Mononuclear cell (primary cell): Measurements from ENCODE around the gene ZEB2. TPM values are rescaled to one million over a fixed set of nuclear protein-coding genes. Genes with fewer than 3 reads are reported as not detected.

Experiments used
- H3K27me3 ChIP-seq: 2 replicates; pipeline ENCODE4 v1.6.0; 2011; ENCODE audit warnings: low read length, control low read depth; ENCODE audit not compliant: insufficient read depth
- H3K4me1 ChIP-seq: 2 replicates; pipeline ENCODE4 v1.5.1; 2011; ENCODE audit warnings: mild to moderate bottlenecking, low read length, control low read depth; ENCODE audit not compliant: insufficient read depth
- H3K4me3 ChIP-seq: 2 replicates; pipeline ENCODE4 v1.5.1; 2011; ENCODE audit warnings: mild to moderate bottlenecking, low read length, moderate library complexity
- H3K9me3 ChIP-seq: 2 replicates; pipeline ENCODE4 v1.5.1; 2011; ENCODE audit warnings: low read depth, mild to moderate bottlenecking, control low read depth, low read length
- total RNA-seq: library from RNA; depleted of rRNA; stranded (reverse); fragments of >200 nt; gene quantifications from one replicate; pipeline ENCODE4 v1.2.3, GENCODE V29; 2012

Gene ZEB2
- total RNA-seq, 1 donor: 511 TPM

DNA sequence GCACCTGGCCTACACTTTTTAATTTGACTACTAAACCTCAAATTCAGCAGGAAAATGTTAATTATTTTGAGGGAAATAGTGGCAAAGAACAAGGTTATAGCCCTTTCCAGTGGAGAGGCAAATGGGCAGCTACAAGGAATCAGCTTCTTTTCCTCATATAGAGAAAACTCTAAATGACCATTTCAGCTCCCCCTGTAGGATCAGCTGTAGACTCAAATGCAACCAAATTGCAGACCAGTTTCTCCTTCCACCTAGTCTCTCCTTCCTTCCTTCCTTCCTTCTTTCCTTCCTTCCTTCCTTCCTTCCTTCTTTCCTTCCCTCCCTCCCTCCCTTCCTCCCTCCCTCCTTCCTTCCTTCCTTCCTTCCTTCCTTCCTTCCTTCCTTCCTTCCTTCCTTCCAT, 158.2 kb downstream of the ZEB2 start:
- H3K27me3 ChIP-seq: no peaks in the 10 kb centered on the region
- no peaks in the 10 kb centered on the region for H3K9me3 ChIP-seq
- H3K4me1 ChIP-seq: no peaks in the 10 kb centered on the region
- no peak overlapping the region for H3K4me3 ChIP-seq

DNA sequence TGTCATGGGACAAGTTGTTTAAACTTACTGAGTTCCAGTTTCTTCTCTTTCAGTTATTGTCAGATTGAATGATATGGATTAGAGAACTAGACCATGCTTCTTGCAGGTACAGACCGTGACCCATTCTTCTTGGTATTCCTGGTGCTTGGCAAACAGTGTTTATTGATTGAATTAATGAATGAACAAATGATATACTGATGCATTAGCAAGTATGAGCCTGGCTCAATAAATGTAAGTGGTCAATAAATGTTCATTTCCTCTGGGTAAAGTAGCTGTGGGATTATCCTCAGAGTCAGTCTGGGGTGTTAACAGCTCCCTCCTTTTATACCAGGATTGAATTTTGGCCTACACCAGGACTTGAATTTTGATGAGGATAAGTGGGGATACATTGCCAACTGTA, 160.2 kb downstream of the ZEB2 start:
- no peaks in the 10 kb centered on the region for H3K27me3 ChIP-seq
- no peaks in the 10 kb centered on the region for H3K9me3 ChIP-seq
- H3K4me1 ChIP-seq: no peaks in the 10 kb centered on the region
- no peak overlapping the region for H3K4me3 ChIP-seq

DNA sequence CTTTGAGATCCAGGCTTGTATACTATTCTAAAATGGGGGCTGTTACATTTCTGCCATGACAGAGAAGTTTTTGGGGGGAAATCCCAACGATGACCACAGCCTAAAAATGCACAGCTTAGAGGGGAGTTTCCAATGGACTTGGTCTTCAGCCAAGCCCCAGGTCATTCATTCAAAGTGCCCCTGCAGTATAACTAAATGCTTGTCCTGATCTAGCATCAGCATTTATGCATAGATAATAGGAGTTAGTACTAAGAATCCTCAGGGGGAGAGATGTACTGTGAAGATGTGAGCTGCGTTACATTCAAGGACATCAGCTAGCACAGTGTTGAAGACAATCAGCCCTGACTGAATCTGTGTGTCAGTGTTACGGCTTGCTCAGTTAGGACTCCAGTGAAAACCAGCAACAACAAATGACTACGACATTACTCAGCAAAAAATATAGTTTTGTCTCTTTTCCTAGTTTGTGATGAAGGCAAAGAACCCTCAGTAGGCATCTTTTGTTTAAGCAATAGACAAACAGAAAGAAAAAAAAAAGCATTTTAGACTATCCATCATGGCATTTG, 160.9 kb downstream of the ZEB2 start:
- Histone ChIP-seq H3K27me3 (no peaks in the 10 kb centered on the region), H3K4me3 (no peak overlapping the region), H3K9me3 (no peaks in the 10 kb centered on the region), H3K4me1 (no peaks in the 10 kb centered on the region)

DNA sequence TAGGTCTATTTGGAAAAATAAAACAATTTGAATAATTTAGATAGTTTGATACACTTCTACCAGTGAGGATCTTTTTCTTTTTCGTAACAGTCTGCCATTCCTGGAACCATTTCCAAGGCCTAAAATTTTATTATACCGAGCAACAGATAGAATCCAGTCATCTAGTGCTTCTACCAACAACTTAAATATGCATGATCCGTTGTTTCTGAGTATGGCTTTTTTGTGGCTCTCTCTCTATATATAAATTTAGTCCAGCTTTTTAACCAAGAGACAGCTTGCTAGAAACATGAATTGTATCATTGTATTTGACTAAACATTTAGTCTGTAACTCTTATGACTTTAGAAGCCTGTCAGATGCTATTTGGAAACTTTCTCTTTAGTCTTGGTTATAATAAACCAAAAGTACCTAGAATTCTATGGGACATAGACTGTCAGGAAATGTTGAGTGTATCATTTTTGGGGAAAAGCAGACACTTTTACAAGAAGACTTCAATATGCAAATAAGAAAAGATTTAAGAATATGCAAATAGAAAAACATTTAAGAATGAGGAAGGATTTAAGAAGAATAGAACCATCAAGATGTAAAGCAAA, 161.4 kb downstream of the ZEB2 start:
- H3K4me3 ChIP-seq: no peak overlapping the region
- H3K9me3 ChIP-seq: no peaks in the 10 kb centered on the region
- H3K4me1 ChIP-seq: no peaks in the 10 kb centered on the region
- H3K27me3 ChIP-seq: no peaks in the 10 kb centered on the region

DNA sequence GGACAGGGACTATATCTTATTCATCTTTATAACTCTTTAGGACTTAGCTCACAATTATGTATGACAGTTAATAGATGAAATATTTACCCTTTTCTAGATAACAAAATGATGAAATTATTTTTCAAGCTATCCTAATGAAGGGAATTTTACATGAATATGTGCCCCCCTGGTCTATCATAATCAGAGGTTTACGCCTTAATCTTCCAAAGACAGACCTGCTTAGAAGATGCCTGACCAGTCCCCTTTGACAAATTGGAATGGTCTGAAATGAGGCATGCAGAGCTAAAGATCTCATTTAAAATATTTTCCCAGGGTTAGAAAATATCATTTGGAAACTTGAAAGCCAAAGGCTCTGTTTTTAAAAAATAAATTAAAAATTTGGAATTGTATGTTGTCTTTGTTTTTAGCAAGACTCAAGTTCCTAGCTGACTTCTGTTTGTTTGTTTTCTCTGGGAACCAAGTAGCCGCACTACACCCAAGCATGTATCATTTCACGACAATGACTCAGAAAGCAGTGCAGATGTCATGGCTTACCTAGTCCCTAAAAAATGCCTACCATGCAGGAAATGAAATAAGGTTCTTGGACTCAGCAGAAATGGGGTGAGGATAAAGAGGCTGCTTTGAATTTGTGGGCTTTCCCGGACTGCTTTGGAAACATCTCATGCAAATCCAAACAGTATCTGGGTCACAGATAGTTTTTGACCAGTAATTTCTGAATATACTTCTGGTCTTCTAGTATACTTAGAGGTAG, 162.1 kb downstream of the ZEB2 start:
- Histone ChIP-seq H3K27me3 (no peaks in the 10 kb centered on the region), H3K4me1 (no peaks in the 10 kb centered on the region), H3K9me3 (no peaks in the 10 kb centered on the region), H3K4me3 (no peak overlapping the region)

DNA sequence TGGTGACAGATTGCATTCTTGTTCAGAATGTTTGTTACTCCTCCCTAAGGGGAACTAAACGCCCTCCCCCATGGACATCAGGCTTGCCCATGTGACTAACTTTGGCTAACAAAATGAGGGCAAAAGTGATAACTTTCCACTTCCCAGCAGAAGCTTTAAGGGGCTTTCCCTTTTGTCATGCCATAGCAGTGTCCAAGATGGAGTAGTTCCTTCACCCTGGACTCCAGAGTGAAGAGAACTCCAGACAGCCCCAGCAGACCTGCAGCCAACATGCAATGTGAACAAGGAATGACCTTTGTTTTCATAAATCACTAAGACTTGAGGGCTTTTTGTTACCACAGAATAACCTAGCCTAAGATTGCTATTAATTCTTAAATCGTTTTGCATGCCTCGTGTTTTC, 163.5 kb downstream of the ZEB2 start:
- Histone ChIP-seq H3K4me1 (no peaks in the 10 kb centered on the region), H3K27me3 (no peaks in the 10 kb centered on the region), H3K4me3 (no peak overlapping the region), H3K9me3 (no peaks in the 10 kb centered on the region)

DNA sequence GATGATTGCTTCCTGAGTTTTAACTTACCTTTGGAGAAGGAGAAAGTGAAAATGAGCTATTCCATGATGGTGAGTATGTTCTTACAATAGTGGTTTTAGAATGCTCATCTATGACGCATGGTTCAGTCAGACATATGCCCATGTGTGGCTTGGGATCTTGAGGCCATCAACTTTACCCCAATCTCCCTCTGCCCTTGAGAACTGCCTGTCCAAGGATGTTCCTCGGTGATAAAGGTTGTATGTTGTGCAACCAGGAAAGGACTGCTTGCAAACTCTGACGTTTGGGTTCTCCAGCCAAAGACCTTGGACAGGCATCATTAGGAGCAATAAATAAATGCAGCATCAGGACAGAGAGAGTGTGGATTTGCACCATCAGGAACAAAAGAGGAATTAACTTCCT, 165.0 kb downstream of the ZEB2 start:
- Histone ChIP-seq H3K4me1 (no peaks in the 10 kb centered on the region), H3K27me3 (no peaks in the 10 kb centered on the region), H3K4me3 (no peak overlapping the region), H3K9me3 (no peaks in the 10 kb centered on the region)

DNA sequence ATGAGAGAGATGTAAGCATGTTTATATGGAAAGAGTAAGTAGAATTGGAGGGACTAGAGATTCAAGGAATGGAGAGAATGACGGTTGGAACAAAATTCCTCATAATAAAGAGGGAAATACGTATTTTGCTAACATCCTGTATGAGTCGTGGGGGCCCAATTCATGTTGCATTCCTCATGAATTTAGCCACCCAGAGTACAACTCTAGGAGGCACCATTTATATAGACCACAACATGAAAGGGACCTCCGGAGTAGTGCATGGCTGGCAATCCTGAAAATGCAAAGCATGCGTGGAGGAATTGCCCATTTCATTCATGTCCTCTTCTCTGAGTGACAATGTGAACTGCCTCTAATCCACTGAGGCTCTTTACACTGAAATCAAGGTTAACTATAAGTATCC, 168.2 kb downstream of the ZEB2 start:
- H3K4me1 ChIP-seq: no peaks in the 10 kb centered on the region
- H3K27me3 ChIP-seq: no peaks in the 10 kb centered on the region
- no peaks in the 10 kb centered on the region for H3K9me3 ChIP-seq
- H3K4me3 ChIP-seq: no peak overlapping the region

DNA sequence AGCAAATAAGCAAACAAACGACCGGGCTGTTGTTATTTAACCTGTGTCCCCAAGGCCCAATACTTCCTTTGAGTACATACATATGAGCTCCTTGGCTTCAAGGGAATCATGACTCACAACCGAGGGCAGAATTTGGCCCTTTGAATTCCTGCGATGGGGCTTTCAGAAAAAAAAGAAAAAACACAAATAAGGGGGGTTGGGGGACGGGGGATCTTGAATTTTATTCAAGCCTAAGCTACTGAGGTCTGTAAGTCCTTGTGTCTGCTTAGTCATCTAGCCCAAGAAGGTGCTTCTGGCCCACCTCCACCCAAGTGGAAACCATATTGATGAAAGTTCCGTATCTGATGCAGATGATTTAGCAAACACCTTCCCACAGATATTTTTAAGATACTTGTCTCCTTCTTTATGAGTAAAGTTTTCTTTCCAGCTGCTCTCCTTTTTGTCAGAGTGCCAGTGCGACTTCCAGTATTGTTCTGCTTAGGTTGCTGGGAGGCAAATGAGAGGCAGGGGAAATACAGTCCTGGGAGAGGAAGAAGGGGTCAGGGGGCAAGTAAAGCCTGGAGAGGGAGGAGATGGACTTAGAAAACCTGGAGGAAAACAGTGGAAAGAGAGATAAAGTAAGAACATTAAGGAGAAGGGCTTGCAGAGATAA, 169.6 kb downstream of the ZEB2 start:
- no peak overlapping the region for H3K4me3 ChIP-seq
- H3K9me3 ChIP-seq: no peaks in the 10 kb centered on the region
- no peaks in the 10 kb centered on the region for H3K27me3 ChIP-seq
- no peaks in the 10 kb centered on the region for H3K4me1 ChIP-seq

DNA sequence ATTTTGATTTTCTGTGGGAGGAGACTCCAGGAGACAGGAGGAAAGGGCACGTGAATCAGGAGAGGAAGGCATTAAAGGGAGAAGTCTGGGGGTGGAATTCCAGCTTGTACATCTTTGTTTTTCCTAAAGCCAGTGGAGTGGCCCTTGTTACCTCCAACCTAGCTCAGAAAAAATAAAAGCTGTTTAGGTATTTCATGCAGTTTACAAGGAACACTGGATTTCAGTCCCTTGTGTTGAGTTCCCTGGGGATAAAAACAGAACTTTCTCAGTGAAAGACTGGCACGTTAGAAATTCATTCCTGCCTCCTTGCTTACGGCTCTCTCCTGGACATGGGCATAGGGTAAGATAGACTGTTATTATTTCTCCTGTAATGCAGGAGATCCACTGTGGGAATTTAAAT, 170.2 kb downstream of the ZEB2 start:
- no peaks in the 10 kb centered on the region for H3K27me3 ChIP-seq
- H3K4me3 ChIP-seq: no peak overlapping the region
- no peaks in the 10 kb centered on the region for H3K9me3 ChIP-seq
- no peaks in the 10 kb centered on the region for H3K4me1 ChIP-seq

DNA sequence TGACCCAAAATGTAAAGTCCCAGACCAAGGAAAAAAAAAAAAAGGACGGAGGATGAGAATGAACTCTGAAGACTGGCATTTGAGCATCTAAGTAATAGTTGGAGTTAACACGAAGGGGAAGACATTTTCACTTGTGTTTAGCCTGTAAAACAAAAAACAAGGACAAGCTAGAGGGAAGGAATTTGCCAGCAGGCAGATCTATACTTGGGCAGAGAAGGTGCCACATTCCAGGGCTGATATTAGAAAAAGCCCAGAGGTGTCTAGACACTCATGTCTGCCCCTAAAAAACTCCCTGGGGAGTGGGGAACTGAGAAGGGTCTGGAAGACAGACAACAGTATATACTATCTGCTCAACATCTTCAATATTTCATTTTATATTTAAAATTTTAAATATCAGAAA, 171.1 kb downstream of the ZEB2 start:
- H3K4me1 ChIP-seq: no peaks in the 10 kb centered on the region
- no peaks in the 10 kb centered on the region for H3K9me3 ChIP-seq
- no peak overlapping the region for H3K4me3 ChIP-seq
- no peaks in the 10 kb centered on the region for H3K27me3 ChIP-seq

DNA sequence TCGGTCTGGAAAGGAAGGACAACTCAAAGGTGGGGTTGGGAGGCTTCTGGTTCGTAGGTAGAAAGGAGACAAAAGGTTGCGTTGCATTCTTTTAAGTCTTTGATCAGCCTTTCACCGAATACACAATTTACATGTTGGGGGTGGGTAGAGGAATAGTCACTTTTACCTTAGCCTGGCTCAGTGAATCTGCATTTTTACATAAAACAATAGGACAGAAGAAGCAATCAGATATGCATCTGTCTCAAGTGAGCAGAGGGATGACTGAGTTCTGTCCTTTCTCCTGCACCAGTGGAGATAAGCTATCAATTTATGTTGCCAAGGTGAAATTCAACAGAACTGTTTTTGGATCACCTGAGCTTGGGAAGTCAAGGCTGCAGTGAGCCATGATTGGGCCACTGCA, 173.7 kb downstream of the ZEB2 start:
- Histone ChIP-seq H3K9me3 (no peaks in the 10 kb centered on the region), H3K27me3 (no peaks in the 10 kb centered on the region), H3K4me1 (no peaks in the 10 kb centered on the region), H3K4me3 (no peak overlapping the region)

DNA sequence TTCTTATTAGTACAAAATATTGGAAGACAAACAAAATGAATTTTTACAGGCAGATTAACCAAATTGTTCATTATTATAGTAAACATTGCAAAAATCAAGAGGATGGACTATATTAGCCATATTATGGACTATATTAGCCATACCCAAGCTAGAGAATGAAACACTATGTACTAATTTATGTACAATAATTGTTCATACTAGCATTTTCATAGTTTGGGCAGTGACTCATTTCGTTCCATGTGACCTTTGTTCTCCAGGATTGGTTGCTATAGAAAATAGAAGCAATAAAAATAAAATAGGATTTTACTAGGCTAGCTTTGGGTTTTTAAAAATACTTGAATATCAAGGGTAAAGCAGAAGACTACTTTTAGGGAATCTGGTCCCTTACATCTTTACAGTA, 176.8 kb downstream of the ZEB2 start:
- H3K4me3 ChIP-seq: no peak overlapping the region
- no peaks in the 10 kb centered on the region for H3K9me3 ChIP-seq
- H3K27me3 ChIP-seq: no peaks in the 10 kb centered on the region
- H3K4me1 ChIP-seq: no peaks in the 10 kb centered on the region

DNA sequence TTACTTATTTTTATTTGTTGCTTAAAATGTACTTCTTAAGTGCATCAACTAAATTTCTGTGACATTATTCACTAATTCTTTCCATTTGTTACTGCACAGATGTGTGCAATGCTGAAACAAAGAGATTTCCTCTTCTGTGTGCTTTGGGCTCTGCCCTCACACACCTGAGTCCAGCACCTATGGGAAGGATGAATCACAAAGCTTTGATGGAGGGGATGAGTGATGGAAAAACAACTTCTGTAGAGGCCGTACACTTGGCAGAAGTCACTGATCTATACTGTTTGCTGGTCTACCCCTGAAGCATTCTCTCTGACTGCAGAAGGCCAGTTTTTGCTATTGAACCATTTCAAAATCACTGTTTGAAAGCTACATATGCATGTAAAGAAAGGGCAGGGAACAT, 178.4 kb downstream of the ZEB2 start:
- Histone ChIP-seq H3K4me1 (no peaks in the 10 kb centered on the region), H3K4me3 (no peak overlapping the region), H3K9me3 (no peaks in the 10 kb centered on the region), H3K27me3 (no peaks in the 10 kb centered on the region)

DNA sequence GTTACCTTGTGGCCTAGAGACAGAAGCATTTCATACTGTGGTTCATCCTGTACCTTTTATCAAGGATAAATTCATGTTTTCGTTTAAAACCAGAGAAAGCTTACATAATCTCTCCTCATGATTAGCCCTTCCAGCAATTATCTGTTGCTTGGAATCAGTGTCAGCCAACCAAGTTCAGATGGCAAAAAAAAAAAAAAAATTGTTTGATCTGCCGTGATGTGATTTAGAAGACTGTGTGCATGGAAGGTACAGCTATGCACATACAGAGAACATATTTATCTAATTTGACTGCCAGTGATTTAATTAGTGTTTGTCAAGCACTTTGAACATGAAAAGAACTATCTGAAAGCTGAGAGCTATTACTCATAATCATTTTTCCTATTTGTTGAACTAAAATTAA, 180.9 kb downstream of the ZEB2 start:
- no peaks in the 10 kb centered on the region for H3K9me3 ChIP-seq
- no peaks in the 10 kb centered on the region for H3K4me1 ChIP-seq
- H3K27me3 ChIP-seq: no peaks in the 10 kb centered on the region
- H3K4me3 ChIP-seq: no peak overlapping the region
